ENCODE measurements around the gene FAM114A2. TPM values are rescaled to one million over a fixed set of nuclear protein-coding genes. Genes with fewer than 3 reads are reported as not detected.

FAM114A2 gene
- total RNA-seq, 1 donor: 40.9 TPM

DNA sequence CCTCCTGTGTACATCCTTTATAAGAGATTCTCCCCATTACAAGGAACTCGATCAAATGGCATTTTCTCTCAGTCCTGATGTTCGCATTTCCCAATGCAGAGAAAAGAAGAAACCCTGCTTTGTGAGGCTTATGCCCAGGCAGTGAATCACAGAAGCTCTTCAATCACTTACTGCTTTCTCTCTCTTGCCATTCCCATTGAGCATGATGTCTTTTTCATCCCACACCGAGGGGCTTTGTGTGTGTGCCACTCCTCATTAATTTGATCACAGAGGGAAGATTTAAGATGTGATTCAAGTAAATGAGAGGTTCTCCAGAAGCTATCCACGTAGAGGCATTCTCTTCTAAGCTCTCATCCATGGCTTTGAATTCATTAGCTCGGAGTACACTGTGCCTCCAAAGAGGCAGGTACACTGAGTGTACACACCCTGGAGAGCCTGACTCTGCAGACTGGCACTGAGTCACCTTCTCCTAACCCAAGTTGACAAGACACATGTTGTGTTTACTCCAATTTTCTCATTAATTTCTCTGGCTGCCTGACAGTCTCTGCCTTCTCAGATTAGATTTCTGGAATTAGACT, 45.4 kb upstream of the FAM114A2 start:
- TF ChIP-seq, protein P1, sequence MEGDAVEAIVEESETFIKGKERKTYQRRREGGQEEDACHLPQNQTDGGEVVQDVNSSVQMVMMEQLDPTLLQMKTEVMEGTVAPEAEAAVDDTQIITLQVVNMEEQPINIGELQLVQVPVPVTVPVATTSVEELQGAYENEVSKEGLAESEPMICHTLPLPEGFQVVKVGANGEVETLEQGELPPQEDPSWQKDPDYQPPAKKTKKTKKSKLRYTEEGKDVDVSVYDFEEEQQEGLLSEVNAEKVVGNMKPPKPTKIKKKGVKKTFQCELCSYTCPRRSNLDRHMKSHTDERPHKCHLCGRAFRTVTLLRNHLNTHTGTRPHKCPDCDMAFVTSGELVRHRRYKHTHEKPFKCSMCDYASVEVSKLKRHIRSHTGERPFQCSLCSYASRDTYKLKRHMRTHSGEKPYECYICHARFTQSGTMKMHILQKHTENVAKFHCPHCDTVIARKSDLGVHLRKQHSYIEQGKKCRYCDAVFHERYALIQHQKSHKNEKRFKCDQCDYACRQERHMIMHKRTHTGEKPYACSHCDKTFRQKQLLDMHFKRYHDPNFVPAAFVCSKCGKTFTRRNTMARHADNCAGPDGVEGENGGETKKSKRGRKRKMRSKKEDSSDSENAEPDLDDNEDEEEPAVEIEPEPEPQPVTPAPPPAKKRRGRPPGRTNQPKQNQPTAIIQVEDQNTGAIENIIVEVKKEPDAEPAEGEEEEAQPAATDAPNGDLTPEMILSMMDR (IDR thresholded peaks at IDR 0.05; ENCODE audit: extremely low read depth, low read depth, low read length): no peak

DNA sequence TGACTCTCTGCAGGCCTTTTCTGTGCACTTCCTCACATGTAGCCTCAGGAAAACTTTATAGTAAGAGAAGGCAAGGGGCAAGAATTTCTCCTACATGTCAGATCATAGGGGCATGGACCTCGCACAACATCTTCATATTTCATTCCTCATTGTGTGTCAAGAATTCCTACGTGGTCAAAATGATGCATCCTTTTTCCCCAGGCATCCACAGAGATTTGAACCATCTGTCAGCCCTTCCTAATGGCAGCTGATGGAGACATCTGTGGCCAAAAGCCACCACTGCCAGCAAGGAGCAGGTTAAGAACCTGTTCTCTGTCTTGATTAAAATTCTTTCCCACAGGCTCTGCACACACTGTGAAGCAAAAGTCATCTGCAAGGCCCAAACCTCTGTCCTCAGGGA, 42.5 kb upstream of the FAM114A2 start:
- Histone ChIP-seq H3K36me3 (ENCODE audit: insufficient read depth, low read length) (no peaks in the 10 kb centered on the region), H3K79me2 (ENCODE audit: insufficient read depth, low read length) (no peaks in the 10 kb centered on the region), H3K4me2 (ENCODE audit: insufficient read depth, low read length) (no peak overlapping the region), H3K4me1 (ENCODE audit: insufficient read depth, low read length) (peaks cover 9% of the 10 kb centered on the region), H3K4me3 (ENCODE audit: insufficient read depth, low read length) (no peak overlapping the region), H4K20me1 (ENCODE audit: insufficient read depth, low read length) (peaks cover 2% of the 10 kb centered on the region), H3K9me3 (ENCODE audit: low read depth, low read length) (no peaks in the 10 kb centered on the region), H3K27me3 (ENCODE audit: insufficient read depth, low read length) (no peaks in the 10 kb centered on the region), H2AFZ (ENCODE audit: low read length) (no peak overlapping the region), H3K27ac (ENCODE audit: low read depth, low read length) (no peak overlapping the region)
- TF ChIP-seq, protein P1 (IDR thresholded peaks at IDR 0.05; ENCODE audit: extremely low read depth, low read depth, low read length): no peak
- no peak for DNase-seq (ENCODE audit: insufficient read length, low spot score, missing footprints)

More for the DNA sequence above, 45.4 kb upstream of the FAM114A2 start:
- Histone ChIP-seq H2AFZ (ENCODE audit: low read length) (no peak overlapping the region), H3K4me3 (ENCODE audit: insufficient read depth, low read length) (no peak overlapping the region), H3K4me1 (ENCODE audit: insufficient read depth, low read length) (no peaks in the 10 kb centered on the region), H3K79me2 (ENCODE audit: insufficient read depth, low read length) (no peaks in the 10 kb centered on the region), H3K9me3 (ENCODE audit: low read depth, low read length) (no peaks in the 10 kb centered on the region), H3K36me3 (ENCODE audit: insufficient read depth, low read length) (no peaks in the 10 kb centered on the region), H3K27me3 (ENCODE audit: insufficient read depth, low read length) (no peaks in the 10 kb centered on the region), H4K20me1 (ENCODE audit: insufficient read depth, low read length) (no peaks in the 10 kb centered on the region), H3K4me2 (ENCODE audit: insufficient read depth, low read length) (no peak overlapping the region), H3K27ac (ENCODE audit: low read depth, low read length) (no peak overlapping the region)
- no peak for DNase-seq (ENCODE audit: insufficient read length, low spot score, missing footprints)

- DNase-seq (ENCODE audit: insufficient read length, low spot score, missing footprints): no peak
Observed at GRCh38 chr5:154078272-154078671, 39.6 kb upstream of the FAM114A2 start.

DNA sequence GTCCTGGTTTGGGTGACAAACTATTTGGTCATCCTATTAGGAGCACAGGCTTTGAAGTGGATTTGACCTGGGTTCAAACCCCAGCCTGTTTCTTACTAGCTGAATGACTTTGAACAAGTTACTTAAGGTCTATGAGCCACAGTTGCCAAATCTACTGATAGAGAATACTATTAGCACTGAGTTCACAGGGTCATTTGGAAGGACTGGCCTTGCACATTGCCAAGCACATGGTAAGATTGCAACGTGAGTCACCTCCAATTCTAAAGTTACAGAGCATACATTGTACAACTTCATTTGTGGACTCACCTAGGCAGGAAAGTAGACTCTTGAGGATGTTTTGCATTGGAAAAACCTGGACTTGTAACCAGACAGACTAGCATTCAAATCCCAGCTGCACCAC, 39.0 kb upstream of the FAM114A2 start:
- no peak for DNase-seq (ENCODE audit: insufficient read length, low spot score, missing footprints)
- Histone ChIP-seq H3K4me3 (ENCODE audit: insufficient read depth, low read length) (no peak overlapping the region), H3K4me2 (ENCODE audit: insufficient read depth, low read length) (no peak overlapping the region), H4K20me1 (ENCODE audit: insufficient read depth, low read length) (peaks cover 2% of the 10 kb centered on the region), H3K36me3 (ENCODE audit: insufficient read depth, low read length) (no peaks in the 10 kb centered on the region), H3K9me3 (ENCODE audit: low read depth, low read length) (no peaks in the 10 kb centered on the region), H2AFZ (ENCODE audit: low read length) (no peak overlapping the region), H3K79me2 (ENCODE audit: insufficient read depth, low read length) (no peaks in the 10 kb centered on the region), H3K4me1 (ENCODE audit: insufficient read depth, low read length) (peaks cover 9% of the 10 kb centered on the region), H3K27ac (ENCODE audit: low read depth, low read length) (no peak overlapping the region), H3K27me3 (ENCODE audit: insufficient read depth, low read length) (no peaks in the 10 kb centered on the region)
- TF ChIP-seq, protein P1 (IDR thresholded peaks at IDR 0.05; ENCODE audit: extremely low read depth, low read depth, low read length): no peak

More at GRCh38 chr5:154078272-154078671, 39.6 kb upstream of the FAM114A2 start:
- H3K4me3 ChIP-seq (ENCODE audit: insufficient read depth, low read length): no peak overlapping the region
- peaks cover 2% of the 10 kb centered on the region for H4K20me1 ChIP-seq (ENCODE audit: insufficient read depth, low read length)
- no peak overlapping the region for H3K4me2 ChIP-seq (ENCODE audit: insufficient read depth, low read length)
- H3K9me3 ChIP-seq (ENCODE audit: low read depth, low read length): no peaks in the 10 kb centered on the region
- no peaks in the 10 kb centered on the region for H3K27me3 ChIP-seq (ENCODE audit: insufficient read depth, low read length)
- no peaks in the 10 kb centered on the region for H3K79me2 ChIP-seq (ENCODE audit: insufficient read depth, low read length)
- no peak overlapping the region for H3K27ac ChIP-seq (ENCODE audit: low read depth, low read length)
- H3K36me3 ChIP-seq (ENCODE audit: insufficient read depth, low read length): no peaks in the 10 kb centered on the region
- TF ChIP-seq, protein P1 (IDR thresholded peaks at IDR 0.05; ENCODE audit: extremely low read depth, low read depth, low read length): no peak
- H3K4me1 ChIP-seq (ENCODE audit: insufficient read depth, low read length): peaks cover 9% of the 10 kb centered on the region
- H2AFZ ChIP-seq (ENCODE audit: low read length): no peak overlapping the region

Data from osteoblast (primary cell).